Measurements from ENCODE around the gene PRF1.
"Not testable (repeated sequence)": the region's sequence is repeated elsewhere in the genome, so short reads cannot be mapped to it uniquely, and the experiment has no call there.

The PRF1 gene

GRCh38 chr10:70617798-70618568, 15.4 kb upstream of the PRF1 start:
- no peak for DNase-seq (ENCODE audit: low read depth in 1 of 2, low spot score in 1 of 2)

- DNase-seq (ENCODE audit: low read depth in 1 of 2, low spot score in 1 of 2) = no peak
Observed at GRCh38 chr10:70616761-70617160, 14.2 kb upstream of the PRF1 start.

DNA sequence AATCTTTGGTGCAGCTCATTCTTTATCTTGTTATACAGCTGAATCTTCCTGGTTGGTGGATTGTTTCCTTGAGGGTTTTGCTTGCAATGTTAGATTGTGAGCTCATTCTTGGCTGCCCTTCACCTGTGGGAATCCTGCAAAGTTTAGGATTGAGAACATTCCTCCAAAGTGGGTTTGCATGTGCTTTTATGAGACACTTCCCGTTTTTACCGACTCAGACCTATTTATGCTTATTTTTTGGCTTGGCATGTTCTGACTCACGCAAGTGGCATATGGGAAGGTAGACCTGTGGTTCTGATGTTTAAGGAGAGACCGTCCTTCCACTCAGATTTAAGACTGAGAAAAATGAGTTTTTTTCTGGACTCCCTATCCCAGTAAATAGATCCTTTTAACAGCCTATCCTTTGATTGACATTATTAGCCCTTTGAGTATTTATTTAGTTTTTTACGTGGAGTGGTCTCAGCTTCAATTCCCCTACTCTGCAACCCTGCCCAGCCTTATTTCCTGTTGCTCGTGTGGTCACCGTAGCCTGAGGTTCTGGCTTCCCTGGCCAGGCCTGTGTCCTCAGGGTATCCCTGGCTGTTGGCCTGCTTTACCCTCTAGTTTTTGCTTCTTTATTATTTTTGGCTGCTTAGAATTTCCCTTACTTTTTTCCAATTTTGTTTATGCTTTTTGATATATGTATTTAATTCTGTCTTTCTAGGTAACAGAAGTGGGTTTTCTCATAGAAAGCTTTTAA, 13.4 kb upstream of the PRF1 start:
- DNase-seq (ENCODE audit: low read depth in 1 of 2, low spot score in 1 of 2) = no peak

DNA sequence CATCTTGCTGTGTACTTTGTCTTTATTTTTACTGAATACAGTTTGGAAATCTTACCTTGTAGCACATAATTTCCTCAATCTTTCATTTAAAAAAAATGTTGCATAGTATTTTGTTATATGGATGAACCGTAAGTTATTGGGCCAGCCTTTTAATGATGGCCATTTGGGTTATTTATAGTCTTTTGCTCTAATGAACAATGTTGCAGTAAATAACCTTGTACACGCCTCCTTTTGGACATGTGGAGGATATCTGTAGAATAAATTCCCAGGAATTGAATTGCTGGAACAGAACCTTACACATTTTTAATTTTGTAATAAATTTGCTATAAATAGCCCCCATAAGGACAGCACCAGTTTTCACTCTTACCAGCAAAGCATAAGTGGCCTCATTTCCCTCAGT, 12.7 kb upstream of the PRF1 start:
- DNase-seq (ENCODE audit: low read depth in 1 of 2, low spot score in 1 of 2) = no peak

- not testable (repeated sequence) for DNase-seq (ENCODE audit: low read depth in 1 of 2, low spot score in 1 of 2)
Observed at GRCh38 chr10:70614364-70614763, 11.8 kb upstream of the PRF1 start.

DNA sequence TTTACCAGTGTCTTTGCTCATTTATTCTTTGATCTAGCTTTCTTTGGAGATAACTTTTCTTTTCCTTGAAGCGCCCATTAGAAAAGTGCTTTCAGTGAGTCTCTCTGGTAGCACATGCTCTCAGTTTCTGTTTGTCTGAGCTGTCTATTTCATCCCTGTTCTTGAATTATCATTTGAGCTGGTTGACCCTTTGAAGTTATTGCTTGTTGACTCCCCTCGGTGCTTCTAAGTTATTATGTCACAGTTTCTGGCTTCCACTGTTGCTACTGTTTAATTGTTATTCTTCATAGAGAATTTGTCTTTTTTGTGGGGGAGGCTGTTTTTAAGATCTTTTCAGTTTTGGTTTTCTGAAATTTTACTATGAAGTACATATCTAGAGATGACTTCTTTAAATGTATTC, 11.4 kb upstream of the PRF1 start:
- DNase-seq (ENCODE audit: low read depth in 1 of 2, low spot score in 1 of 2) = no peak

GRCh38 chr10:70607936-70608335, 5.4 kb upstream of the PRF1 start:
- DNase-seq (ENCODE audit: low read depth in 1 of 2, low spot score in 1 of 2) = no peak

DNA sequence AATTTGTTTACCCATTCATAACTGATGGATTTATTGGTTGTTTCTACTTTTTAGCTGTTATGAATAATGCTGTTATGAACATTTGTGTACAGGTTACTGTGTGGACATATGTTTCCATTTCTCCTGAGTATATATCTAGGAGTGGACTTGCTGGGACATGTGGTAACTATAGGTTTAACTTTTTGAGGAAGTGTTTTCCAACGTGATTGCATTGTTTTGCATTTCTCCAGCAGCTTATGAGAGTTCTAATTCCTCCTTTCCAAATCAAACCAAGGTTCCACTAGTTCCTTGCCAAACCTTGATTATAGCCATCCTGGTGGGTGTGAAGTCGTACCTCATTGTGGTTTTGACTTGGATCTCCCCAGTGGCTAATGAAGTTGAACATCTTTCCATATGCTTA, 2.6 kb upstream of the PRF1 start:
- DNase-seq (ENCODE audit: low read depth in 1 of 2, low spot score in 1 of 2) = no peak

- DNase-seq (ENCODE audit: low read depth in 1 of 2, low spot score in 1 of 2) = no peak
Observed at GRCh38 chr10:70604106-70604505, 1.6 kb upstream of the PRF1 start.

GRCh38 chr10:70603449-70603801, 884 bp upstream of the PRF1 start:
- DNase-seq (ENCODE audit: low read depth in 1 of 2, low spot score in 1 of 2) = no peak

DNA sequence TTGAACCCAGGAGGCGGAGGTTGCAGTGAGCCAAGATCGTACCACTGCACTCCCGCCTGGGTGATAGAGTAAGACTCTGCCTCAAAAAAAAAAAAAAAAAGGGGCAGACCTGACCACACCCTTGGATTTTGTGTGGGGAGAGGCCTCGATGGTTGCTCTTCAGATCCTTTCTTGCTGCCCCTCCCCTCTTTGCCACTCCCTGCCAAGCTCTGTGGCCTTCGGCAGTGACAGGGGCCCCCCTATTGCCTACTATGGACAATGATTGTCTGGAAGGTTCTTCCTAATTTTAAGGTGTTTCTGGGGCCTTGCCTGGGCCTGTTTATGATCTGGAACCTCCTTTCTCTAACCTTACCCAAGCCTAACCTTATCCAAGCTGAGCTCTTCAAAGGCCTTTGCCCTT, 795 bp downstream of the PRF1 start:
- DNase-seq (ENCODE audit: low read depth in 1 of 2, low spot score in 1 of 2) = no peak

- no peak for DNase-seq (ENCODE audit: low read depth in 1 of 2, low spot score in 1 of 2)
Observed at GRCh38 chr10:70600512-70601395, 1.8 kb downstream of the PRF1 start.

GRCh38 chr10:70599791-70600190, 2.8 kb downstream of the PRF1 start:
- no peak for DNase-seq (ENCODE audit: low read depth in 1 of 2, low spot score in 1 of 2)

DNA sequence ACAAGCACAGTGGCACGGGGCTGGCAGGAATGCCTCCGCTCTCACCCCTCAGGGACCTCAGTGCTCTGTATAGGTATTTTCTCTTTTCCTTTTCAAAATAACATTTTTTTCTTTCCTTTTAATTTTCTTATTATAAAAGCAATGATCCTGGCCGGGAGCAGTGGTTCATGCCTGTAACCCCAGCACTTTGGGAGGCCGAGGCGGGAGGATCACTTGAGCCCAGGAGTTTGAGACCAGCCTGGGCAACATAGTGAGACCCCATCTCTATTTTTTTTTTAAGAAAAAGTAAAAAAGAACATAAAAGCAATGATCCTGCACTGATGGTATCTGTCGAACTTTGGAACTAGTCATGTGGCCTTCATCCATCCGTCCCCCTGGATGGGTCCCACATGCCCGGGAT, 3.2 kb downstream of the PRF1 start:
- no peak for DNase-seq (ENCODE audit: low read depth in 1 of 2, low spot score in 1 of 2)

- DNase-seq (ENCODE audit: low read depth in 1 of 2, low spot score in 1 of 2) = no peak
Observed at GRCh38 chr10:70598857-70599295, 3.7 kb downstream of the PRF1 start.

DNA sequence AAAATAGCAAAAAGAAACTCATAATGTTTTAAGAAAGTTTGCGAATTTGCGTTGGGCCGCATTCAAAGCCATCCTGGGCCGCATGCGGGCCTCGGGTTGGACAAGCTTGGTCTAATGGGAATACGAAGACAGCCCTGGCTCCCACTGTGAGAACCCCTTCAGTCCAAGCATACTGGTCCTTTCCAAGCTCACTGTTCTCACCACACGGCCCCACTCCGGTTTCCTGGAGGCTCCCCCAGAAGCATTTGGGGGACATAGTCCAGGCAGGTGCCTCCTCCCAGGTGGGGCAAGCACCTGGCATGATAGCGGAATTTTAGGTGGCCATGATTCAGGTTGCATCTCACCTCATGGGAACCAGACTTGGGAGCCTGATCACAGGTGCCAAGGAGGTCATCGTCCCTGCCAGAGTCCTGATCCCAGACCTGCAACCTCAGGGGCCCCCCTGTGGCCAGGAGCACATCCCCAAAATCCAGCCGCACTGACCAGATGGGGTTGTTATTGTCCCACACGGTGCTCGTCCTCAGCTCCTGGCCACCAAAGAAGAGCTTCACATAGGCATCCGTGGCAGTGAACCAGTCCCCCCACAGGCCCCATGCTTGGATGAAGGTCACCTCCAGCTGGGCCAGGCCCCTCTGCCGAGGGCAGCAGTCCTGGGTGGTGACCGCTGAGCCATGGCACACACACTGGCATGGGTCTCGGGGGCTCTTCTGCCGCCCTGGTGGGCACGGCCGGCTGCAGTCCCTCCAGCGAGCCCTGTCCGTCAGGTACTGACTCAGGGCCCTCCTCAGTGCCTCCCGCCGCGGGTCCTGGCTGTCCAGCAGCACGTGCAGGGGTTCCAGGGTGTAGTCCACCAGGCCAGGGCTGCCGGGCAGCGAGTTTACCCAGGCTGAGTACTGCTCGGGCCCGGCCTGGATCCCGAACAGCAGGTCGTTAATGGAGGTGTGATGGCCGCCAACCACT, 4.4 kb downstream of the PRF1 start:
- DNase-seq (ENCODE audit: low read depth in 1 of 2, low spot score in 1 of 2) = no peak

- DNase-seq (ENCODE audit: low read depth in 1 of 2, low spot score in 1 of 2) = no peak
Observed at GRCh38 chr10:70596860-70597809, 5.4 kb downstream of the PRF1 start.

DNA sequence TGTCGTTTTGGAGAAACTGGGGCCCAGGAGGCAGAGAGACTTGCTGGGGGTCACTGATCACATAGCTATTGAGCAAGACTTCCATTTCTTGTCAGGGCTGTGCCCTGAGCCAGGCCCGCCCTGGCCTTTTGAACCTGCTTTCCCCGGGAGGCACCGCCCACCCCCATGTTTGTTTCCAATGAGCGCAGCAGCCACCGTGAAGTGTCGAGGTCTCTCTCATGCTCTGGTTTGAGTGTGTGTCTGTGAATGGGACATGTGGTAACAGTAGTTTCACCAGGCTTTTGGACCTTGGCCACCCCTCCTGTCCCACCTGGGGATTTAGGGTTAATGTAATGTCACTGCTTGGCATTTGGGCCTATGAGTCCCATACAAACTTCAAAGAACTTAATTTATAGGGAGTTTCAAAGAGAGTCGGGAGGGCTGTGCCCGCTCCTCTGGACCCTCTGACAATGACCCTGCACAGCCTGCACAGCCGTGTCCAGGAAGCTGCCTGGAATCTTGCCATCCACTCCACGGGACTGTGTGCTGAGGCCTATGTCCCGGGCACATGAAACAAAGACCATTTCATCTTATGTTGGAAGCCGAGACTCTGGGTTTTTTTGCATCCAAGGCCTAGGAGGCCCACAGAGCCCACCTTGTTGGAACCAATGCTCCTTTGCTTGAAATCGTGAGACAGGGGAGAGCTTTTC, 6.3 kb downstream of the PRF1 start:
- DNase-seq (ENCODE audit: low read depth in 1 of 2, low spot score in 1 of 2) = no peak

DNA sequence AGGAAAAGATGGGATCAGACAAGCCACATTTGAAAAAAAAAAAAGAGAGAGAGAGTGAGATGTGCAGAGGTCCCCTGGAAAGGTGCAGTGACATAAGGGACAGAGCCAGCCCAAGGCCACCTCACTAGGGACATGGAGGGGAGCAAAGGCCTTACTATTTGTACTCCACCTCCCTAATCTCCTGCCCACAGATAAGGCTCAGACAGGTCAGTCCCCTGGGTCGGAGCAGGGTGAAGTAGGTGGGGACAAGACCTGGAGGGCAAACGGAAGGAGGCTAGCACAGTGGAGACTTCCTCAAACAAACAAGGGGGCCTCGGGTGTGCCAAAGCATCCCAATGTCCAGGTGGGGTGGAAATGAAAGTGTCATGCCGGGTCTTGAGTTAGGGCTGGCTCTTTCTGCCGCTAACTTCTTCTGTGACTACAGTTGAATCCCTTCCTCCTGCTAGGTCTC, 7.0 kb downstream of the PRF1 start:
- no peak for DNase-seq (ENCODE audit: low read depth in 1 of 2, low spot score in 1 of 2)

Measured in activated T-helper 1 cell treated with anti-CD3 and anti-CD28 coated beads, Interleukin-2, amount 50 U/mL, for 16 hours (primary cell).